Left ventricle myocardium inferior (tissue), 1 donor: ENCODE results near the gene MYMK. TPM values are rescaled to one million over a fixed set of nuclear protein-coding genes. Genes with fewer than 3 reads are reported as not detected.

ENCODE experiments used
- DNase-seq: peaks from one replicate; pipeline ENCODE4 v3.0.0-alpha.2; 2020
- H3K27ac ChIP-seq: fragments of 200-600 bp; replicated peaks from 2 replicates; pipeline ENCODE4 v1.8.0; 2021
- H3K27me3 ChIP-seq: fragments of 200-600 bp; 2 replicates; pipeline ENCODE4 v1.8.0; 2021; ENCODE audit warnings: low read depth
- H3K36me3 ChIP-seq: fragments of 200-600 bp; 2 replicates; pipeline ENCODE4 v1.8.0; 2021
- H3K4me1 ChIP-seq: fragments of 200-600 bp; 2 replicates; pipeline ENCODE4 v1.8.0; 2021
- H3K4me3 ChIP-seq: fragments of 200-600 bp; 2 replicates; pipeline ENCODE4 v1.8.0; 2021; ENCODE audit warnings: mild to moderate bottlenecking, moderate library complexity
- H3K9me3 ChIP-seq: fragments of 200-600 bp; replicated peaks from 2 replicates; pipeline ENCODE4 v1.8.0; 2021
- intact Hi-C: fragments of 100-400 bp; cut with micrococcal nuclease; formaldehyde crosslinking; loops from one replicate; pipeline ENCODE4 v1.11.0; 2022
- total RNA-seq: library from RNA; stranded (reverse); fragmentation: NEBNext Ultra II Directional; extraction: Animal tissue kit (Norgen Biotek cat#: 25700); gene quantifications from one replicate; pipeline ENCODE4 v1.2.1, GENCODE V29; 2021
- TF ChIP-seq, protein P1 (sequence below): fragments of 200-600 bp; IDR thresholded peaks from 2 replicates; pipeline ENCODE4 v1.8.0; 2021; ENCODE audit warnings: antibody characterized with exemption, mild to moderate bottlenecking, borderline replicate concordance
- donor health status: DM: no; HTN: yes; CAD: no; lungs with severe emphysema.

MYMK gene
- total RNA-seq, 1 donor from 2014 or later: not detected

- intact Hi-C loops: no loop called here
- Histone ChIP-seq H3K4me3 (no peak overlapping the region), H3K4me1 (peaks cover 31% of the 10 kb centered on the region), H3K9me3 (no peaks in the 10 kb centered on the region), H3K27ac (no peak overlapping the region), H3K27me3 (peaks cover 19% of the 10 kb centered on the region), H3K36me3 (no peaks in the 10 kb centered on the region)
- DNase-seq: no peak
- TF ChIP-seq, protein P1, sequence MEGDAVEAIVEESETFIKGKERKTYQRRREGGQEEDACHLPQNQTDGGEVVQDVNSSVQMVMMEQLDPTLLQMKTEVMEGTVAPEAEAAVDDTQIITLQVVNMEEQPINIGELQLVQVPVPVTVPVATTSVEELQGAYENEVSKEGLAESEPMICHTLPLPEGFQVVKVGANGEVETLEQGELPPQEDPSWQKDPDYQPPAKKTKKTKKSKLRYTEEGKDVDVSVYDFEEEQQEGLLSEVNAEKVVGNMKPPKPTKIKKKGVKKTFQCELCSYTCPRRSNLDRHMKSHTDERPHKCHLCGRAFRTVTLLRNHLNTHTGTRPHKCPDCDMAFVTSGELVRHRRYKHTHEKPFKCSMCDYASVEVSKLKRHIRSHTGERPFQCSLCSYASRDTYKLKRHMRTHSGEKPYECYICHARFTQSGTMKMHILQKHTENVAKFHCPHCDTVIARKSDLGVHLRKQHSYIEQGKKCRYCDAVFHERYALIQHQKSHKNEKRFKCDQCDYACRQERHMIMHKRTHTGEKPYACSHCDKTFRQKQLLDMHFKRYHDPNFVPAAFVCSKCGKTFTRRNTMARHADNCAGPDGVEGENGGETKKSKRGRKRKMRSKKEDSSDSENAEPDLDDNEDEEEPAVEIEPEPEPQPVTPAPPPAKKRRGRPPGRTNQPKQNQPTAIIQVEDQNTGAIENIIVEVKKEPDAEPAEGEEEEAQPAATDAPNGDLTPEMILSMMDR: no peak
Observed at GRCh38 chr9:133512253-133513213, 12.2 kb downstream of the MYMK start.

- Histone ChIP-seq H3K36me3 (no peaks in the 10 kb centered on the region), H3K9me3 (no peaks in the 10 kb centered on the region), H3K4me3 (no peak overlapping the region), H3K27ac (no peak overlapping the region), H3K4me1 (peaks cover 34% of the 10 kb centered on the region), H3K27me3 (peaks cover 27% of the 10 kb centered on the region)
- intact Hi-C loops: no loop called here
- no peak for DNase-seq
- TF ChIP-seq, protein P1: no peak
Observed at GRCh38 chr9:133511607-133512006, 13.2 kb downstream of the MYMK start.

GRCh38 chr9:133510926-133511505 lies 13.7 kb downstream of the MYMK start:
- Histone ChIP-seq H3K4me1 (peaks cover 40% of the 10 kb centered on the region), H3K36me3 (no peaks in the 10 kb centered on the region), H3K9me3 (no peaks in the 10 kb centered on the region), H3K27me3 (peaks cover 27% of the 10 kb centered on the region), H3K27ac (no peak overlapping the region), H3K4me3 (no peak overlapping the region)
- TF ChIP-seq, protein P1: no peak
- DNase-seq: no peak
- intact Hi-C loops: no loop called here

DNA sequence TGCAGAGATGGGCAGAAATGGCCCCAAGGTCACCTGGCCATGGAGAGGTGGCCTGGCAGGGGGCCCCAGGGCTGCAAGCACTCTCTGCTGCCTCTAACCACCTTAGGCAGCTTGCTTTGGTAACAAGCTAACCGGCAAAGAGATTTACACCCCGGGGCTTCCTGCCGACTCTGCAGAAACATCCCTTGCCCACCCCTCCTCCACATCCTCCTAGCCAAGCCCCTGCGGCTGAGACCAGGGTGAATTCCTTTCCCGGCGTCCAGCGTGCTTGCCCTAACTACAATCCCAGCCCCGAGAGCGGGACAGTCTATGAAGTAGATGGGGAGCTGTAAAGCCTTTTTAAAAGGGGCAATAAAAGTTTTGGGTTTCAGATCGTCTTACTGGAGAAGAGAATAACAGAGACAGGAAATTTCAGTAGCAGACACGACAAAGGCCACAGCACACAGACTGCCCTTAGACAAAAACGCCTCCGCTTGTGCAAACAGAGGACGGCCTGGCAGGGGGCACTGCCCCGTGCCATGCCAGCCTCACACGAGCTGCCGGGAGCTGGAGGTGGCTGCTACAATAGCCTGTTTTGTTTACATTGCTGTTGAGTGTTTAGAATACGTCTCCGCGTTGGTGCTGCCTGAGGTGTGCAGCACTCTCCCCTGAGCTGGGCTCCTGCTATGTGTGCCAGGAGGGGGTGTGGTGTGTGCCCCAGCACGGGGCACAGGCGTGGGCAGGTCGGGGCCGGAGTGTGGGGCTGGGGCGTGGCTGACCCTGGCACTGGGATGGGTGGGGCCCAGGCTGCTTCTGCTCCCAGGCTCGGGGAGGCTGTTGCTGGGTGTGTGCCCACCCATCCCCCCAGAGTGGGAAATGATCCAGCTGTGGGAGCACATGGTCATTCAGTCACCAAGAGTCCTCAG lies 15.3 kb downstream of the MYMK start:
- H3K27me3 ChIP-seq: peaks cover 18% of the 10 kb centered on the region
- DNase-seq: no peak
- intact Hi-C loops: no loop called here
- H3K36me3 ChIP-seq: no peaks in the 10 kb centered on the region
- TF ChIP-seq, protein P1: no peak
- H3K4me1 ChIP-seq: peaks cover 45% of the 10 kb centered on the region
- H3K9me3 ChIP-seq: no peaks in the 10 kb centered on the region
- H3K4me3 ChIP-seq: no peak overlapping the region
- no peak overlapping the region for H3K27ac ChIP-seq

- Histone ChIP-seq H3K36me3 (no peaks in the 10 kb centered on the region), H3K4me3 (no peak overlapping the region), H3K9me3 (peaks cover 3% of the 10 kb centered on the region), H3K27me3 (peaks cover 22% of the 10 kb centered on the region), H3K4me1 (peaks cover 35% of the 10 kb centered on the region), H3K27ac (no peak overlapping the region)
- TF ChIP-seq, protein P1: no peak
- intact Hi-C loops: no loop called here
- DNase-seq: no peak
Observed at GRCh38 chr9:133508046-133508445, 16.7 kb downstream of the MYMK start.
